ENCODE results near the gene DNASE1L3. TPM values are rescaled to one million over a fixed set of nuclear protein-coding genes. Genes with fewer than 3 reads are reported as not detected.

DNASE1L3 gene
- total and polyA plus RNA-seq, 2 experiments from 2014 or later = not detected

DNA sequence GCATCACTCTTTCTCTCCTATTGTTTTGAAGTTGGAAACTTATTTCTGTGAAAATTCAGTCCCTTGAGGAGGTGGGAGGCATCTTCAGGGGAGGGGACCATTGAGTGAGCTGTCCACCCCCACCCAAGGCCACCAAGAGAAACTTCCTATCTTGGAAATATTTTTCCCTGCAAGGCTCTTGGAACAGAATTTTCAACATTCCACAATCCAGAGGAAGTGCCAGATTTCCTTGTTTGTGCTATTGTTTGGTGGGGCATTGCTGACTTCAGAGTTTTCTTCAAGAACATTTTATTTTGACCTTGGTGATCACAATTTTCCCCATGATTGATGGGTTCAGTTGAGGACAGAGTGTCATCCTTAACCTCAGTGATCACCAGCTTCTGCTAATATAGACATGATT is 12.0 kb downstream of the DNASE1L3 start (continued):
- TF ChIP-seq, protein P1, sequence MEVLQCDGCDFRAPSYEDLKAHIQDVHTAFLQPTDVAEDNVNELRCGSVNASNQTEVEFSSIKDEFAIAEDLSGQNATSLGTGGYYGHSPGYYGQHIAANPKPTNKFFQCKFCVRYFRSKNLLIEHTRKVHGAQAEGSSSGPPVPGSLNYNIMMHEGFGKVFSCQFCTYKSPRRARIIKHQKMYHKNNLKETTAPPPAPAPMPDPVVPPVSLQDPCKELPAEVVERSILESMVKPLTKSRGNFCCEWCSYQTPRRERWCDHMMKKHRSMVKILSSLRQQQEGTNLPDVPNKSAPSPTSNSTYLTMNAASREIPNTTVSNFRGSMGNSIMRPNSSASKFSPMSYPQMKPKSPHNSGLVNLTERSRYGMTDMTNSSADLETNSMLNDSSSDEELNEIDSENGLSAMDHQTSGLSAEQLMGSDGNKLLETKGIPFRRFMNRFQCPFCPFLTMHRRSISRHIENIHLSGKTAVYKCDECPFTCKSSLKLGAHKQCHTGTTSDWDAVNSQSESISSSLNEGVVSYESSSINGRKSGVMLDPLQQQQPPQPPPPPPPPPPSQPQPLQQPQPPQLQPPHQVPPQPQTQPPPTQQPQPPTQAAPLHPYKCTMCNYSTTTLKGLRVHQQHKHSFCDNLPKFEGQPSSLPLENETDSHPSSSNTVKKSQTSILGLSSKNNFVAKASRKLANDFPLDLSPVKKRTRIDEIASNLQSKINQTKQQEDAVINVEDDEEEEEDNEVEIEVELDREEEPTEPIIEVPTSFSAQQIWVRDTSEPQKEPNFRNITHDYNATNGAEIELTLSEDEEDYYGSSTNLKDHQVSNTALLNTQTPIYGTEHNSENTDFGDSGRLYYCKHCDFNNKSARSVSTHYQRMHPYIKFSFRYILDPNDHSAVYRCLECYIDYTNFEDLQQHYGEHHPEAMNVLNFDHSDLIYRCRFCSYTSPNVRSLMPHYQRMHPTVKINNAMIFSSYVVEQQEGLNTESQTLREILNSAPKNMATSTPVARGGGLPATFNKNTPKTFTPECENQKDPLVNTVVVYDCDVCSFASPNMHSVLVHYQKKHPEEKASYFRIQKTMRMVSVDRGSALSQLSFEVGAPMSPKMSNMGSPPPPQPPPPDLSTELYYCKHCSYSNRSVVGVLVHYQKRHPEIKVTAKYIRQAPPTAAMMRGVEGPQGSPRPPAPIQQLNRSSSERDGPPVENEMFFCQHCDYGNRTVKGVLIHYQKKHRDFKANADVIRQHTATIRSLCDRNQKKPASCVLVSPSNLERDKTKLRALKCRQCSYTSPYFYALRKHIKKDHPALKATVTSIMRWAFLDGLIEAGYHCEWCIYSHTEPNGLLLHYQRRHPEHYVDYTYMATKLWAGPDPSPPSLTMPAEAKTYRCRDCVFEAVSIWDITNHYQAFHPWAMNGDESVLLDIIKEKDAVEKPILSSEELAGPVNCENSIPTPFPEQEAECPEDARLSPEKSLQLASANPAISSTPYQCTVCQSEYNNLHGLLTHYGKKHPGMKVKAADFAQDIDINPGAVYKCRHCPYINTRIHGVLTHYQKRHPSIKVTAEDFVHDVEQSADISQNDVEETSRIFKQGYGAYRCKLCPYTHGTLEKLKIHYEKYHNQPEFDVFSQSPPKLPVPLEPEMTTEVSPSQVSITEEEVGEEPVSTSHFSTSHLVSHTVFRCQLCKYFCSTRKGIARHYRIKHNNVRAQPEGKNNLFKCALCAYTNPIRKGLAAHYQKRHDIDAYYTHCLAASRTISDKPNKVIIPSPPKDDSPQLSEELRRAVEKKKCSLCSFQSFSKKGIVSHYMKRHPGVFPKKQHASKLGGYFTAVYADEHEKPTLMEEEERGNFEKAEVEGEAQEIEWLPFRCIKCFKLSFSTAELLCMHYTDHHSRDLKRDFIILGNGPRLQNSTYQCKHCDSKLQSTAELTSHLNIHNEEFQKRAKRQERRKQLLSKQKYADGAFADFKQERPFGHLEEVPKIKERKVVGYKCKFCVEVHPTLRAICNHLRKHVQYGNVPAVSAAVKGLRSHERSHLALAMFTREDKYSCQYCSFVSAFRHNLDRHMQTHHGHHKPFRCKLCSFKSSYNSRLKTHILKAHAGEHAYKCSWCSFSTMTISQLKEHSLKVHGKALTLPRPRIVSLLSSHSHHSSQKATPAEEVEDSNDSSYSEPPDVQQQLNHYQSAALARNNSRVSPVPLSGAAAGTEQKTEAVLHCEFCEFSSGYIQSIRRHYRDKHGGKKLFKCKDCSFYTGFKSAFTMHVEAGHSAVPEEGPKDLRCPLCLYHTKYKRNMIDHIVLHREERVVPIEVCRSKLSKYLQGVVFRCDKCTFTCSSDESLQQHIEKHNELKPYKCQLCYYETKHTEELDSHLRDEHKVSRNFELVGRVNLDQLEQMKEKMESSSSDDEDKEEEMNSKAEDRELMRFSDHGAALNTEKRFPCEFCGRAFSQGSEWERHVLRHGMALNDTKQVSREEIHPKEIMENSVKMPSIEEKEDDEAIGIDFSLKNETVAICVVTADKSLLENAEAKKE (CRISPR knock-in tag; IDR thresholded peaks at IDR 0.05) = no peak

DNA sequence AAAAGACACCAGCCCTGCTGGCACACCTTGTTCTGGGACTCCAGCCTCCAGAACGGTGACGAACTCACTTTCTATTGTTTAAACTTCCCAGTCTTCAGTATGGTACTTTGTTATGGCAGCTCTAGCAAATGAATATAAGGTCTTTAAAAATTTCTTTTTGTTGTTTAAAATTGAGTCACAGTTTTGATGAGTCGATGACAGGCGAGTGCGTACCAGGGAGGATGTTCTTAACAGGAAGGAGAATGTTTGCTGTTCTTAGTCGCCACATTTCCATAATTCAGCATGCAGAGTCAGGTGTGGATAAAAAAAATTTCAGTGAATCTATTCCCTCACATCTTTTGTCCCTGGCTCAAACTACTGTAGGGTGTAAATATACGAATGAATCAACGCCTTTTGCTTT is 12.4 kb downstream of the DNASE1L3 start:
- no peaks in the 10 kb centered on the region for H3K36me3 Mint-ChIP-seq (ENCODE audit: low read depth)
- H3K9me2 ChIP-seq (ENCODE audit: insufficient read depth) = no peaks in the 10 kb centered on the region
- H3K4me3 Mint-ChIP-seq = no peak overlapping the region
- H3K27me3 ChIP-seq (ENCODE audit: insufficient read depth) = no peaks in the 10 kb centered on the region
- no peaks in the 10 kb centered on the region for H3K4me1 Mint-ChIP-seq
- H3K4me1 ChIP-seq (ENCODE audit: insufficient read depth) = no peaks in the 10 kb centered on the region
- DNase-seq (ENCODE audit: low spot score) (no peak), ATAC-seq (no peak)
- H3K27ac Mint-ChIP-seq = no peak overlapping the region
- no peaks in the 10 kb centered on the region for H3F3A ChIP-seq (replicated peaks; ENCODE audit: low read depth)
- peaks cover 6% of the 10 kb centered on the region; the same call in 1 of the 3 replicates for H3K9me3 Mint-ChIP-seq
- no peaks in the 10 kb centered on the region for H3K79me2 ChIP-seq (replicated peaks; ENCODE audit: insufficient read depth)
- no peaks in the 10 kb centered on the region for H4K20me1 ChIP-seq (replicated peaks; ENCODE audit: insufficient read depth)
- no peak overlapping the region for H3K4me2 ChIP-seq
- peaks cover 2% of the 10 kb centered on the region for H3K27me3 Mint-ChIP-seq (ENCODE audit: insufficient read depth, low read depth, poor library complexity)
- H3K36me3 ChIP-seq (ENCODE audit: insufficient read depth) = no peaks in the 10 kb centered on the region
- no peak overlapping the region for H2AFZ ChIP-seq
- H3K27ac ChIP-seq (ENCODE audit: low read depth) = no peak overlapping the region
- no peak overlapping the region for H3K4me3 ChIP-seq
- TF ChIP-seq, protein P2, sequence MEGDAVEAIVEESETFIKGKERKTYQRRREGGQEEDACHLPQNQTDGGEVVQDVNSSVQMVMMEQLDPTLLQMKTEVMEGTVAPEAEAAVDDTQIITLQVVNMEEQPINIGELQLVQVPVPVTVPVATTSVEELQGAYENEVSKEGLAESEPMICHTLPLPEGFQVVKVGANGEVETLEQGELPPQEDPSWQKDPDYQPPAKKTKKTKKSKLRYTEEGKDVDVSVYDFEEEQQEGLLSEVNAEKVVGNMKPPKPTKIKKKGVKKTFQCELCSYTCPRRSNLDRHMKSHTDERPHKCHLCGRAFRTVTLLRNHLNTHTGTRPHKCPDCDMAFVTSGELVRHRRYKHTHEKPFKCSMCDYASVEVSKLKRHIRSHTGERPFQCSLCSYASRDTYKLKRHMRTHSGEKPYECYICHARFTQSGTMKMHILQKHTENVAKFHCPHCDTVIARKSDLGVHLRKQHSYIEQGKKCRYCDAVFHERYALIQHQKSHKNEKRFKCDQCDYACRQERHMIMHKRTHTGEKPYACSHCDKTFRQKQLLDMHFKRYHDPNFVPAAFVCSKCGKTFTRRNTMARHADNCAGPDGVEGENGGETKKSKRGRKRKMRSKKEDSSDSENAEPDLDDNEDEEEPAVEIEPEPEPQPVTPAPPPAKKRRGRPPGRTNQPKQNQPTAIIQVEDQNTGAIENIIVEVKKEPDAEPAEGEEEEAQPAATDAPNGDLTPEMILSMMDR (conservative IDR thresholded peaks at IDR 0.05; ENCODE audit: low read depth in 2 of 2) = no peak
- TF ChIP-seq, protein P3, sequence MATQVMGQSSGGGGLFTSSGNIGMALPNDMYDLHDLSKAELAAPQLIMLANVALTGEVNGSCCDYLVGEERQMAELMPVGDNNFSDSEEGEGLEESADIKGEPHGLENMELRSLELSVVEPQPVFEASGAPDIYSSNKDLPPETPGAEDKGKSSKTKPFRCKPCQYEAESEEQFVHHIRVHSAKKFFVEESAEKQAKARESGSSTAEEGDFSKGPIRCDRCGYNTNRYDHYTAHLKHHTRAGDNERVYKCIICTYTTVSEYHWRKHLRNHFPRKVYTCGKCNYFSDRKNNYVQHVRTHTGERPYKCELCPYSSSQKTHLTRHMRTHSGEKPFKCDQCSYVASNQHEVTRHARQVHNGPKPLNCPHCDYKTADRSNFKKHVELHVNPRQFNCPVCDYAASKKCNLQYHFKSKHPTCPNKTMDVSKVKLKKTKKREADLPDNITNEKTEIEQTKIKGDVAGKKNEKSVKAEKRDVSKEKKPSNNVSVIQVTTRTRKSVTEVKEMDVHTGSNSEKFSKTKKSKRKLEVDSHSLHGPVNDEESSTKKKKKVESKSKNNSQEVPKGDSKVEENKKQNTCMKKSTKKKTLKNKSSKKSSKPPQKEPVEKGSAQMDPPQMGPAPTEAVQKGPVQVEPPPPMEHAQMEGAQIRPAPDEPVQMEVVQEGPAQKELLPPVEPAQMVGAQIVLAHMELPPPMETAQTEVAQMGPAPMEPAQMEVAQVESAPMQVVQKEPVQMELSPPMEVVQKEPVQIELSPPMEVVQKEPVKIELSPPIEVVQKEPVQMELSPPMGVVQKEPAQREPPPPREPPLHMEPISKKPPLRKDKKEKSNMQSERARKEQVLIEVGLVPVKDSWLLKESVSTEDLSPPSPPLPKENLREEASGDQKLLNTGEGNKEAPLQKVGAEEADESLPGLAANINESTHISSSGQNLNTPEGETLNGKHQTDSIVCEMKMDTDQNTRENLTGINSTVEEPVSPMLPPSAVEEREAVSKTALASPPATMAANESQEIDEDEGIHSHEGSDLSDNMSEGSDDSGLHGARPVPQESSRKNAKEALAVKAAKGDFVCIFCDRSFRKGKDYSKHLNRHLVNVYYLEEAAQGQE (IDR thresholded peaks at IDR 0.05; ENCODE audit: unreplicated experiment) = no peak
- TF ChIP-seq, protein P1 (CRISPR knock-in tag; IDR thresholded peaks at IDR 0.05) = no peak

Data from GM23338 (cell line).